Upper lobe of left lung (tissue), 6 donors: ENCODE data around the gene MLPH. TPM values are rescaled to one million over a fixed set of nuclear protein-coding genes. Genes with fewer than 3 reads are reported as not detected.

Source experiments
- ATAC-seq, 2 donors: fragments of 200-7000 bp; cut with Tn5 transposase; one replicate each; pipeline ENCODE4 v1.9.1; 2022; ENCODE audit warnings: mild to moderate bottlenecking in 2 of 2, moderate library complexity in 2 of 2; ENCODE audit not compliant: low FRiP score in 2 of 2
- DNase-seq, 2 donors: peaks; one replicate each; pipeline ENCODE4 v3.0.0-alpha.2; 2019 to 2020
- H3K27ac ChIP-seq, 4 donors: fragments of 200-600 bp; sonication (generic); one replicate each; pipeline ENCODE4 v1.5.1; 2016 to 2019
- H3K27me3 ChIP-seq, 4 donors: fragments of 200-600 bp; sonication (generic); one replicate each; pipeline ENCODE4 v1.5.1; 2017 to 2019
- H3K36me3 ChIP-seq, 4 donors: fragments of 200-600 bp; sonication (generic); one replicate each; pipeline ENCODE4 v1.5.1; 2016 to 2019
- H3K4me1 ChIP-seq, 4 donors: fragments of 200-600 bp; sonication (generic); one replicate each; pipeline ENCODE4 v1.5.1; 2018 to 2019
- H3K4me3 ChIP-seq, 4 donors: fragments of 200-600 bp; sonication (generic); one replicate each; pipeline ENCODE4 v1.5.1; 2017 to 2019; ENCODE audit warnings: mild to moderate bottlenecking in 2 of 4, moderate library complexity in 1 of 4
- H3K9me3 ChIP-seq, 4 donors: fragments of 200-600 bp; sonication (generic); one replicate each; pipeline ENCODE4 v1.5.1; 2018 to 2019
- EP300 ChIP-seq, 4 donors: sonication (generic); formaldehyde crosslinking; IDR thresholded peaks; one replicate each; pipeline ENCODE4 v1.5.1; 2017; ENCODE audit warnings: antibody characterized with exemption in 4 of 4, control low read depth in 2 of 4
- POLR2A ChIP-seq, 4 donors: fragments of 450-650 bp; IDR thresholded peaks; one replicate each; pipeline ENCODE4 v1.5.1; 2016 to 2017; ENCODE audit warnings: antibody characterized with exemption in 4 of 4, mild to moderate bottlenecking in 2 of 4
- POLR2AphosphoS5 ChIP-seq, 2 donors: sonication (generic); formaldehyde crosslinking; IDR thresholded peaks; one replicate each; pipeline ENCODE4 v1.5.1; 2017; ENCODE audit warnings: antibody characterized with exemption in 2 of 2
- WGBS, 2 donors: methylation state at CpG; one replicate each; pipeline ENCODE4 v1.1.5; 2017 to 2018; 5-methylcytosine and 5-hydroxymethylcytosine counted together
- total RNA-seq, 6 donors: library from RNA; depleted of rRNA in 4 of 6; stranded (reverse); fragments of >200 nt in 4 of 6; gene quantifications; one replicate each; pipeline versions ENCODE4 v1.1.0 to v1.2.1, GENCODE V29; 2016 to 2021
- TF ChIP-seq, protein P1 (sequence below), 6 experiments: fragments of 450-650 bp in 4 of 6; fragments of 200-600 bp in 2 of 6; sonication (generic) in 2 of 6; IDR thresholded peaks; one replicate each; pipeline ENCODE4 v1.5.1; 2016 to 2019; ENCODE audit warnings: antibody characterized with exemption in 6 of 6
- donor health status: DM: no; HTN: no; CAD: no; lungs with moderate emphysema.
- donor health status: DM: no; HTN: yes; CAD: no; lungs with severe emphysema.

The MLPH gene
- total RNA-seq, 6 donors from 2014 or later = 289 to 1,452 (median 502) TPM

DNA sequence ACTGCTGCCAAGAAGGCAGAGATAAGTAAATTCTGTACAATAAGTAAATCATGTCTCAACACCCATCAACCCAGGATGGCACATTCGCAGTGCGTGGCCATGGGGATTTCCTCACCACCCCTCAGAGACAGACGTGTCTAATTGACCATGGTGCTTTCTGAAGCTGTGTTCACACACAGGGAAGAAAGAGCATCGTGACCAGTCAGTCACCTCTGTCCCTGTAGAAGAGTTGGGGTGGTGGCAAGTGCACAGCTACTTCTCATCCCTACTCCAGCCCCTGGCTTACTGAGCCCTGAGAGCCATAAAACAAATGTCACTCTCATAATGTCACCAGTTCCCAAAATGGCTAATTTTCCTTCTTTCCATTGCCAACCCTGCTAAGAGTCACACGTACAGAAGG, 31.3 kb upstream of the MLPH start:
- no peak for ATAC-seq
- Histone ChIP-seq H3K27me3 (no peaks in the 10 kb centered on the region), H3K27ac (no peak overlapping the region), H3K4me1 (peaks cover 0 to 7% (median 0%) of the 10 kb centered on the region in 4 donors), H3K4me3 (no peak overlapping the region), H3K9me3 (no peaks in the 10 kb centered on the region), H3K36me3 (no peaks in the 10 kb centered on the region)
- TF ChIP-seq, protein P1, sequence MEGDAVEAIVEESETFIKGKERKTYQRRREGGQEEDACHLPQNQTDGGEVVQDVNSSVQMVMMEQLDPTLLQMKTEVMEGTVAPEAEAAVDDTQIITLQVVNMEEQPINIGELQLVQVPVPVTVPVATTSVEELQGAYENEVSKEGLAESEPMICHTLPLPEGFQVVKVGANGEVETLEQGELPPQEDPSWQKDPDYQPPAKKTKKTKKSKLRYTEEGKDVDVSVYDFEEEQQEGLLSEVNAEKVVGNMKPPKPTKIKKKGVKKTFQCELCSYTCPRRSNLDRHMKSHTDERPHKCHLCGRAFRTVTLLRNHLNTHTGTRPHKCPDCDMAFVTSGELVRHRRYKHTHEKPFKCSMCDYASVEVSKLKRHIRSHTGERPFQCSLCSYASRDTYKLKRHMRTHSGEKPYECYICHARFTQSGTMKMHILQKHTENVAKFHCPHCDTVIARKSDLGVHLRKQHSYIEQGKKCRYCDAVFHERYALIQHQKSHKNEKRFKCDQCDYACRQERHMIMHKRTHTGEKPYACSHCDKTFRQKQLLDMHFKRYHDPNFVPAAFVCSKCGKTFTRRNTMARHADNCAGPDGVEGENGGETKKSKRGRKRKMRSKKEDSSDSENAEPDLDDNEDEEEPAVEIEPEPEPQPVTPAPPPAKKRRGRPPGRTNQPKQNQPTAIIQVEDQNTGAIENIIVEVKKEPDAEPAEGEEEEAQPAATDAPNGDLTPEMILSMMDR (IDR thresholded peaks at IDR 0.05) = no peak
- TF ChIP-seq POLR2A (IDR thresholded peaks at IDR 0.05) = no peak
- 83 to 86% methylated on average over 5 of the region's 5 CpGs for WGBS, 2 donors
- no peak for DNase-seq

DNA sequence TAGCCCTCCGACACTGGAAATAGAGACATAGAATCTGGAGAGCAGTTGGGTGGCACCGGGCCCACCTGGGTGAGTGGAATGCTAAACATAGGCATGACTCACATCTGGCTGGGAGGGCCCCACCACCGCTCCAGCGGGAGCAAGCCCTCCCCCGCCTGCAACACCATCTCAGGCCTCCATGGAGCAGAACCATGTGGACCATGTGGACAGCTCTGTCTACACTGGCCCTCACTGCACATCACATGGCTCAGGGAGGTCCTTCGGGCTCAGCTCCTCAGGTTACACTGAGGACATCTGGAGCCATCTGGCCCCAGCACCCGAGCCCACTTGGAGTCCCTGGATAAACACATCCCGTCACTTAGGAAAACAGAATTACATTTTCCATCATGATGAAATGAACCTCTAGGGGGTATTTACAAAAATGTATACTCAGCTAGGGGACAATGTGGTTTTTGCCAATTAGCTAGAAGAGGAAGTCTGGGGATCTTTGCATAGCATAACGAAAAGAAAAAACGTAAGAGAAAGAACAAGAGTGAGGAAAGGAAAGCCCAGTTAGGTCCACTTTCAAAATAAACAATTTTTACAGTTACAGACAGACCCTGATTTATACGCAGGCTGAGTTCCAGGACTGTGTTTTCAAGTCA, 30.7 kb upstream of the MLPH start:
- Histone ChIP-seq H3K36me3 (no peaks in the 10 kb centered on the region), H3K4me1 (peaks cover 0 to 1% (median 0%) of the 10 kb centered on the region in 4 donors), H3K27ac (no peak overlapping the region), H3K9me3 (no peaks in the 10 kb centered on the region), H3K4me3 (no peak overlapping the region), H3K27me3 (no peaks in the 10 kb centered on the region)
- TF ChIP-seq POLR2A (IDR thresholded peaks at IDR 0.05) (no peak), EP300 (IDR thresholded peaks at IDR 0.05) (no peak), POLR2AphosphoS5 (IDR thresholded peaks at IDR 0.05) (no peak)
- TF ChIP-seq, protein P1 (IDR thresholded peaks at IDR 0.05) = no peak
- 55 to 64% methylated on average over 5 to 11 of the region's 11 CpGs for WGBS, 2 donors
- DNase-seq (no peak), ATAC-seq (peak; percentile 28 to 51)

DNA sequence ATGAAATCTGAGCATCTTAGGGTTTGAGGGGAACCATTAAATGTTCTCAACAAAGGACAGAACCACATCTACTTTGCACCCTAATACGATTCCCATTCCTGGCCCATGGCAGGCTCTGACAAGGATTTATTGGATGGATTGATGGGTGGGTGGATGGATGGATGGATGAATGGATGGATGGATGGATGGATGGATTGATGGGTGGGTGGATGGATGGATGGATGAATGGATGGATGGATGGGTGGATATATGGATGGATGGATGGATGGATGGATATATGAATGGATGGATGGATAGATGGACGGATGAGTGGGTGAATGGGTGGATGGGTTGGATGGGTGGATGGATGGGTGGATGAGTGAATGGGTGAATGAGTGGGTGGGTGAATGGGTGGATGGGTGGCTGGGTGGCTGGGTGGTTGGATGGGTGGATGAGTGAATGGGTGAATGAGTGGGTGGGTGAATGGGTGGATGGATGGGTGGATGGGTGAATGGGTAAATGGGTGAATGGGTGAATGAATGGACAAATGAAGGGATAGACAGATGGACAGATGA, 29.6 kb upstream of the MLPH start:
- Histone ChIP-seq H3K36me3 (no peaks in the 10 kb centered on the region), H3K27ac (no peak overlapping the region), H3K27me3 (no peaks in the 10 kb centered on the region), H3K4me1 (no peaks in the 10 kb centered on the region), H3K9me3 (no peaks in the 10 kb centered on the region), H3K4me3 (no peak overlapping the region)
- DNase-seq (no peak), ATAC-seq (no peak)
- WGBS, 2 donors = 87 to 92% methylated on average over 2 of the region's 2 CpGs
- TF ChIP-seq EP300 (IDR thresholded peaks at IDR 0.05) (no peak), POLR2AphosphoS5 (IDR thresholded peaks at IDR 0.05) (no peak), POLR2A (IDR thresholded peaks at IDR 0.05) (no peak)
- TF ChIP-seq, protein P1 (IDR thresholded peaks at IDR 0.05) = no peak

DNA sequence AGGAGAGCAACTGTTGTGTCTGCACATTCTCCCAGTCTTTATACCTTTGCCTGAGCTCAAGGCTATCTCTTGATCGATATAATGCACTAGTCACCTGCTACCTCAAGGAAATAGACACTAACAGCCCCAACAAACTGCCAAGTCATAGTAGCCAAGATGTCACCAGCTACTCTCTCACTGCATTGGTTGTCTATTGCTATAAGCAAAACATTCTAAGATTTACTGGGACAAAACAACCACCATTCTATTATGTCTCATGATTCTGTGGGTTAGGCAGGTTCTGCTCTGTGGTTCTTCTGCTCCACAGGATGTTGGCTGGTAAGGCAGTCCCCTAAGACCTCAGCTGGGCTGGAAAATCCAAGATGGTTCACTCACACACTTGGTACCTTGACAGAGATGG, 28.5 kb upstream of the MLPH start:
- 75 to 77% methylated on average over 1 of the region's 1 CpG for WGBS, 2 donors
- Histone ChIP-seq H3K36me3 (no peaks in the 10 kb centered on the region), H3K4me1 (no peaks in the 10 kb centered on the region), H3K27ac (no peak overlapping the region), H3K27me3 (no peaks in the 10 kb centered on the region), H3K4me3 (no peak overlapping the region), H3K9me3 (no peaks in the 10 kb centered on the region)
- ATAC-seq = no peak
- no peak for TF ChIP-seq POLR2AphosphoS5 (IDR thresholded peaks at IDR 0.05)
- DNase-seq = no peak

DNA sequence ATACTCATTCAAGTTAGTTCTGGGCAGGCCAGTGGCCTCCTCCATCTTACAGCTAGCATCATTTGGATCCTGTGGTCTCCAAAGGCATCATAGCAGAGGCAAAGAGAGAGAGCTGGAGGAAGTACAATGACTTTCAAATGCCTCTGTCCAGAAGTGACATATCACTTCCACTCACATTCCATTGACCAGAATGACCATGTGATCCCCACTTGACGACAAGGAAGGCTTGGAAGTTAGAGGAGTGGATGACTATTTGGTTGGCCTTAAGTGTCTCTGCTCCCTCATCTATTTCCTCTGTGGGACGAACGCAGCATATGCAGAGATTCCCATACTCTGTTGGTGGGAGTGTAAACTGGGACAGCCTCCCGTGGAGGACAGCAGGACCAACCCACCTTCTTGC, 27.8 kb upstream of the MLPH start:
- ATAC-seq = no peak
- no peak overlapping the region for H3K27ac ChIP-seq
- WGBS, 2 donors = 74 to 77% methylated on average over 4 of the region's 4 CpGs

More for the DNA sequence above, 27.8 kb upstream of the MLPH start:
- Histone ChIP-seq H3K4me3 (no peak overlapping the region), H3K9me3 (no peaks in the 10 kb centered on the region), H3K27me3 (no peaks in the 10 kb centered on the region), H3K36me3 (no peaks in the 10 kb centered on the region), H3K4me1 (no peaks in the 10 kb centered on the region)
- TF ChIP-seq POLR2AphosphoS5 (IDR thresholded peaks at IDR 0.05) (no peak), POLR2A (IDR thresholded peaks at IDR 0.05) (no peak), EP300 (IDR thresholded peaks at IDR 0.05) (no peak)
- TF ChIP-seq, protein P1 (IDR thresholded peaks at IDR 0.05) = no peak
- DNase-seq = no peak
